ENCODE data around the gene SORBS1. TPM values are rescaled to one million over a fixed set of nuclear protein-coding genes. Genes with fewer than 3 reads are reported as not detected.

SORBS1 gene
- total and polyA plus RNA-seq, 2 experiments from 2014 or later, result 17.0 to 40.2 TPM

- DNase-seq (ENCODE audit: low spot score), result no peak
- H3K27ac ChIP-seq, result no peak overlapping the region
- H3K9me2 ChIP-seq (replicated peaks; ENCODE audit: insufficient read depth), result no peaks in the 10 kb centered on the region
- peaks cover 97% of the 10 kb centered on the region for H3K79me2 ChIP-seq
- no peak for TF ChIP-seq CTCF (IDR thresholded peaks at IDR 0.05; ENCODE audit: poor library complexity)
- H3K27me3 ChIP-seq, result no peaks in the 10 kb centered on the region
- H3K4me3 ChIP-seq, result no peak overlapping the region
- peaks cover 9% of the 10 kb centered on the region for H3K9me3 ChIP-seq (ENCODE audit: low read depth)
- H3K4me2 ChIP-seq, result no peak overlapping the region
- WGBS (ENCODE audit: low lambda C conversion rate, missing lambda C conversion rate), result 76% methylated on average over 5 of the region's 5 CpGs
- H3K36me3 ChIP-seq (replicated peaks; ENCODE audit: insufficient read depth, low read depth), result no peaks in the 10 kb centered on the region
- H2AFZ ChIP-seq, result no peak overlapping the region
- H3K4me1 ChIP-seq (ENCODE audit: insufficient read depth), result no peaks in the 10 kb centered on the region
- H4K20me1 ChIP-seq (ENCODE audit: insufficient read depth, poor library complexity, severe bottlenecking), result peaks cover 2% of the 10 kb centered on the region
Observed at GRCh38 chr10:95552679-95553342, 8.4 kb downstream of the SORBS1 start.

GRCh38 chr10:95550073-95550672, 11.0 kb downstream of the SORBS1 start:
- Histone ChIP-seq H3K4me3 (no peak overlapping the region), H3K4me2 (no peak overlapping the region), H3K79me2 (peaks cover 98% of the 10 kb centered on the region)

GRCh38 chr10:95547791-95548435, 13.3 kb downstream of the SORBS1 start:
- H3K4me1 ChIP-seq (ENCODE audit: insufficient read depth), result peaks cover 18% of the 10 kb centered on the region
- no peak for DNase-seq (ENCODE audit: low spot score)
- H3K9me3 ChIP-seq (ENCODE audit: low read depth), result peaks cover under 1% of the 10 kb centered on the region
- no peak overlapping the region for H2AFZ ChIP-seq
- H3K4me2 ChIP-seq, result no peak overlapping the region
- no peak overlapping the region for H3K27ac ChIP-seq
- H3K9me2 ChIP-seq (replicated peaks; ENCODE audit: insufficient read depth), result no peaks in the 10 kb centered on the region
- peaks cover 94% of the 10 kb centered on the region for H3K79me2 ChIP-seq
- no peaks in the 10 kb centered on the region for H3K36me3 ChIP-seq (replicated peaks; ENCODE audit: insufficient read depth, low read depth)
- no peak overlapping the region for H3K4me3 ChIP-seq
- 95% methylated on average over 3 of the region's 3 CpGs for WGBS (ENCODE audit: low lambda C conversion rate, missing lambda C conversion rate)
- TF ChIP-seq CTCF (IDR thresholded peaks at IDR 0.05; ENCODE audit: poor library complexity) (no peak), EZH2phosphoT487 (IDR thresholded peaks at IDR 0.05; ENCODE audit: low read depth, severe bottlenecking, unreplicated experiment) (no peak), EZH2 (IDR thresholded peaks at IDR 0.05; ENCODE audit: borderline replicate concordance) (no peak)
- no peaks in the 10 kb centered on the region for H4K20me1 ChIP-seq (ENCODE audit: insufficient read depth, poor library complexity, severe bottlenecking)
- no peaks in the 10 kb centered on the region for H3K27me3 ChIP-seq

More at GRCh38 chr10:95550073-95550672, 11.0 kb downstream of the SORBS1 start:
- Histone ChIP-seq H3K9me2 (replicated peaks; ENCODE audit: insufficient read depth) (no peaks in the 10 kb centered on the region), H3K27ac (no peak overlapping the region), H2AFZ (no peak overlapping the region), H4K20me1 (ENCODE audit: insufficient read depth, poor library complexity, severe bottlenecking) (no peaks in the 10 kb centered on the region), H3K9me3 (ENCODE audit: low read depth) (peaks cover 9% of the 10 kb centered on the region), H3K4me1 (ENCODE audit: insufficient read depth) (peaks cover 1% of the 10 kb centered on the region), H3K27me3 (no peaks in the 10 kb centered on the region), H3K36me3 (replicated peaks; ENCODE audit: insufficient read depth, low read depth) (no peaks in the 10 kb centered on the region)
- WGBS (ENCODE audit: low lambda C conversion rate, missing lambda C conversion rate), result 89% methylated on average over 10 of the region's 10 CpGs
- TF ChIP-seq EZH2 (IDR thresholded peaks at IDR 0.05; ENCODE audit: borderline replicate concordance) (no peak), EZH2phosphoT487 (IDR thresholded peaks at IDR 0.05; ENCODE audit: low read depth, severe bottlenecking, unreplicated experiment) (no peak), CTCF (IDR thresholded peaks at IDR 0.05; ENCODE audit: poor library complexity) (no peak)
- no peak for DNase-seq (ENCODE audit: low spot score)

All from hepatocyte (in vitro differentiated cells).